DND-41 (cell line): ENCODE results near the gene STAC.

ENCODE experiments used
- ATAC-seq: fragments of 200-7000 bp; cut with Tn5 transposase; 3 replicates; pipeline ENCODE4 v1.9.1; 2021; ENCODE audit warnings: low read depth; ENCODE audit not compliant: insufficient read depth
- DNase-seq: peaks from one replicate; pipeline ENCODE4 v3.0.0-alpha.2; 2020
- H2AFZ ChIP-seq: 2 replicates; pipeline ENCODE4 v1.6.0; 2012; ENCODE audit warnings: low read depth, low read length
- H3K27ac ChIP-seq: 2 replicates; pipeline ENCODE4 v1.5.1; 2012; ENCODE audit warnings: low read length, inconsistent platforms
- H3K27me3 ChIP-seq: fragments of 200-600 bp; sonication (generic); 2 replicates; pipeline ENCODE4 v1.6.0; 2012; ENCODE audit warnings: low read length, mild to moderate bottlenecking, inconsistent platforms; ENCODE audit not compliant: insufficient read depth, poor library complexity
- H3K36me3 ChIP-seq: 2 replicates; pipeline ENCODE4 v1.5.1; 2012; ENCODE audit warnings: low read length, inconsistent platforms; ENCODE audit not compliant: insufficient read depth
- H3K4me1 ChIP-seq: 2 replicates; pipeline ENCODE4 v1.5.1; 2012; ENCODE audit warnings: mild to moderate bottlenecking, low read length; ENCODE audit not compliant: insufficient read depth
- H3K4me2 ChIP-seq: 2 replicates; pipeline ENCODE4 v1.6.0; 2012; ENCODE audit warnings: mild to moderate bottlenecking, moderate library complexity, low read length, inconsistent platforms; ENCODE audit not compliant: insufficient read depth
- H3K4me3 ChIP-seq, 2 experiments: fragments of 200-600 bp in 1 of 2; shearing (Covaris generic) in 1 of 2; 2 replicates each; pipeline ENCODE4 v1.5.1; 2012 to 2016; ENCODE audit warnings: inconsistent platforms in 2 of 2, low read length in 2 of 2, mild to moderate bottlenecking in 2 of 2, low read depth in 1 of 2, moderate library complexity in 1 of 2
- H3K79me2 ChIP-seq: 2 replicates; pipeline ENCODE4 v1.6.0; 2012; ENCODE audit warnings: low read length, inconsistent platforms; ENCODE audit not compliant: insufficient read depth
- H3K9ac ChIP-seq: 2 replicates; pipeline ENCODE4 v1.6.0; 2012; ENCODE audit warnings: low read depth, mild to moderate bottlenecking, inconsistent platforms, low read length, moderate library complexity
- H3K9me3 ChIP-seq: 2 replicates; pipeline ENCODE4 v1.5.1; 2012; ENCODE audit warnings: low read length, moderate library complexity, mild to moderate bottlenecking, inconsistent platforms; ENCODE audit not compliant: insufficient read depth, severe bottlenecking
- H4K20me1 ChIP-seq: 2 replicates; pipeline ENCODE4 v1.6.0; 2012; ENCODE audit warnings: low read length; ENCODE audit not compliant: insufficient read depth
- CTCF ChIP-seq: IDR thresholded peaks from 2 replicates; pipeline ENCODE4 v1.5.1; 2012; ENCODE audit warnings: borderline replicate concordance, low read length, moderate library complexity, mild to moderate bottlenecking; ENCODE audit not compliant: poor library complexity, severe bottlenecking; ENCODE audit errors: extremely low read depth
- EZH2 ChIP-seq: IDR thresholded peaks from 3 replicates; pipeline ENCODE4 v1.6.1; 2012; ENCODE audit warnings: borderline replicate concordance, low read depth, mild to moderate bottlenecking, moderate library complexity, low read length, inconsistent platforms; ENCODE audit not compliant: severe bottlenecking

The STAC gene

DNA sequence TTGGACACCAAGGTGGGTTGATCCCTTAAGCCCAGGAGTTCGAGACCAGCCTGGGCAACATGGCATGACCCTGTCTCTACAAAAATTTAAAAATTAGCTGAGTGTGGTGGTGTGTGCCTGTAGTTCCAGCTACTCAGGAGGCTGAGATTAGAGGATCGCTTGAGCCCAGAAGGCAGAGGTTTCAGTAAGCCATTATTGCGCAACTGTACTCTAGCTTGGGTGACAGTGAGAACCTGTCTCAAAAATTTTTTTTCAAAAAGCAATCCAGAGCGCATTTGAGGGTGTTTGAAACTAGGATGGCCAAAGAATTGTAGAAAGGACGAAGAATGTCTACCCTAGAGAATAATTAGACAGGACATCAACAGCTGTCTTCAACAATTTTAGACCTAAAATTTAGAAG, 103.4 kb downstream of the STAC start:
- no peaks in the 10 kb centered on the region for H3K36me3 ChIP-seq
- no peak overlapping the region for H3K27ac ChIP-seq
- TF ChIP-seq EZH2, result no peak
- no peak for TF ChIP-seq CTCF
- H3K4me1 ChIP-seq, result no peaks in the 10 kb centered on the region
- no peak overlapping the region for H2AFZ ChIP-seq
- H3K79me2 ChIP-seq, result no peaks in the 10 kb centered on the region
- ATAC-seq (no peak), DNase-seq (no peak)
- H3K27me3 ChIP-seq, result no peaks in the 10 kb centered on the region
- no peak overlapping the region for H3K4me2 ChIP-seq
- H3K4me3 ChIP-seq, result no peak overlapping the region
- no peaks in the 10 kb centered on the region for H4K20me1 ChIP-seq
- no peak overlapping the region for H3K9ac ChIP-seq
- peaks cover 6% of the 10 kb centered on the region for H3K9me3 ChIP-seq

DNA sequence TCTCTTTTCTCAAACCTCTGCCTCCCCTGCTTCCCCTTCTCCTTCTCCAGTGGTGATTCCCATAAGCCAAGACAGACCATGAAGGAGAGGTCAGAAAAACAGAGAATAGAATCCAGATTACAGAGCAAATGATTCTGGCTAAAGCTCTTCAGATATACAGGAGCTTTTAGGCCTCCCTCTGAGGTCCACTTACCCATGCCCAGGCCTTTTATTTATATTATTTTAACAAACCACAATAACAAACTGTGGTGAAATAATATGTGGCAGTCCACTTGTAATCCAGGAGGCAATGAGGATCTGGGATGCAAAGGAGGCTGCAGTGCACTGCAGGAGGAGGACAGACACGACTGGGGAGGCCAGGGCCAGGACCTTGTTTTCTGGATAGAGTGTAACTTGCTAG, 104.1 kb downstream of the STAC start:
- H3K79me2 ChIP-seq, result no peaks in the 10 kb centered on the region
- H3K4me3 ChIP-seq, result no peak overlapping the region
- H3K27ac ChIP-seq, result no peak overlapping the region
- no peaks in the 10 kb centered on the region for H3K4me1 ChIP-seq
- H4K20me1 ChIP-seq, result no peaks in the 10 kb centered on the region
- H3K36me3 ChIP-seq, result no peaks in the 10 kb centered on the region
- no peak for ATAC-seq
- no peak overlapping the region for H3K4me2 ChIP-seq
- peaks cover under 1% of the 10 kb centered on the region for H3K9me3 ChIP-seq
- H2AFZ ChIP-seq, result no peak overlapping the region
- no peak for TF ChIP-seq EZH2
- TF ChIP-seq CTCF, result no peak
- DNase-seq, result no peak
- no peaks in the 10 kb centered on the region for H3K27me3 ChIP-seq
- no peak overlapping the region for H3K9ac ChIP-seq

DNA sequence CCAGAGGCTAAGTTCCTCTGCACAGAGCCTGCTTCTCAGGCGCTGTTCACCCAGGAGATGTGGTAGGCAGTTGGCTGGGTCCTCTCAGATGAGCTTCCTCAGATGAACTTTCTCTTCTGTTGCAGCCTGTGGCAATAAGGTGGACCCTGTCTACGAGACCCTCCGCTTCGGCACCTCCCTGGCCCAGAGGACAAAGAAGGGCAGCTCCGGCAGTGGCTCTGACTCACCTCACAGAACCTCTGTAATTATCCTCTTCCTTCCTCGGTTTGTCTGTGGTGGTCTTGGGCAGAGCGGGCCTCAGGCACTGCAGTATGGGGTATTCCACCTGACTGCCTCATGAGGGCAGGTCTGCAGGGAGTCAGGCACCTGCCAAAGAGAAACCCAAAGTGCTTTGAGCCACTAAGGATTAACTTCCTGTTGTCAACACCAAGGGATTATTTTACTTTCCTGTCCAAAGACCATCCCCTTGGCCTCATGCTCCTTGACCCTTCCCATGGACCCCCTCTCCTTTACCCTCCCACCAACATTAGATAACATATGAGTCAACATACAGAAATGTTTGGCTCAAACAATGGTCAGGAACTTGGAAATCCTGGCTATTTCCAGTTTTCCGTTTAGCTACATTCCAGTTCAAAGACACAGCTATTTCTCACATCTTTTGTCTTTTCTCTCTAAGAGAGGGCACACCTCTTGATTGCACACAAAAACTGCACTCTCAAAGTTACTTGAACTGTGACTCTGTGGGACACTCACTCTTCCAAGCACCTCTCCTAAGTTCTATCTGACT, 105.9 kb downstream of the STAC start:
- ATAC-seq (no peak), DNase-seq (no peak)
- no peak overlapping the region for H3K27ac ChIP-seq
- H3K4me3 ChIP-seq, result no peak overlapping the region
- no peaks in the 10 kb centered on the region for H3K79me2 ChIP-seq
- H3K9me3 ChIP-seq, result no peaks in the 10 kb centered on the region
- no peaks in the 10 kb centered on the region for H3K36me3 ChIP-seq
- no peaks in the 10 kb centered on the region for H3K27me3 ChIP-seq
- TF ChIP-seq EZH2, result no peak
- no peak for TF ChIP-seq CTCF
- no peaks in the 10 kb centered on the region for H3K4me1 ChIP-seq
- no peak overlapping the region for H3K9ac ChIP-seq
- H2AFZ ChIP-seq, result no peak overlapping the region
- H4K20me1 ChIP-seq, result no peaks in the 10 kb centered on the region
- no peak overlapping the region for H3K4me2 ChIP-seq
